ENCODE measurements around the gene HS3ST3A1.

HS3ST3A1 gene

GRCh38 chr17:13601776-13602551, at the start of gene HS3ST3A1:
Gene HS3ST3A1, minus strand, starts transcription at chr17:13601929. Its CDS starts 800 bp downstream, at chr17:13601129.
- DNase-seq (ENCODE audit: low spot score) = no peak

- DNase-seq (ENCODE audit: low spot score) = no peak
Measured at GRCh38 chr17:13650096-13650675, 48.5 kb upstream of the HS3ST3A1 start.

GRCh38 chr17:13647543-13648021, 45.9 kb upstream of the HS3ST3A1 start:
- no peak for DNase-seq (ENCODE audit: low spot score)

- DNase-seq (ENCODE audit: low spot score) = no peak
Measured at GRCh38 chr17:13646969-13647542, 45.3 kb upstream of the HS3ST3A1 start.

GRCh38 chr17:13646411-13646810, 44.7 kb upstream of the HS3ST3A1 start:
- no peak for DNase-seq (ENCODE audit: low spot score)

- no peak for DNase-seq (ENCODE audit: low spot score)
Measured at GRCh38 chr17:13643180-13643579, 41.5 kb upstream of the HS3ST3A1 start.

GRCh38 chr17:13642188-13642587, 40.5 kb upstream of the HS3ST3A1 start:
- no peak for DNase-seq (ENCODE audit: low spot score)

GRCh38 chr17:13640551-13640950, 38.8 kb upstream of the HS3ST3A1 start:
- no peak for DNase-seq (ENCODE audit: low spot score)

- no peak for DNase-seq (ENCODE audit: low spot score)
Measured at GRCh38 chr17:13638855-13639458, 37.2 kb upstream of the HS3ST3A1 start.

- DNase-seq (ENCODE audit: low spot score) = no peak
Measured at GRCh38 chr17:13636951-13637350, 35.2 kb upstream of the HS3ST3A1 start.

- no peak for DNase-seq (ENCODE audit: low spot score)
Measured at GRCh38 chr17:13635951-13636350, 34.2 kb upstream of the HS3ST3A1 start.

GRCh38 chr17:13634021-13634420, 32.3 kb upstream of the HS3ST3A1 start:
- DNase-seq (ENCODE audit: low spot score) = no peak

- no peak for DNase-seq (ENCODE audit: low spot score)
Measured at GRCh38 chr17:13631529-13631928, 29.8 kb upstream of the HS3ST3A1 start.

- DNase-seq (ENCODE audit: low spot score) = no peak
Measured at GRCh38 chr17:13626703-13627102, 25.0 kb upstream of the HS3ST3A1 start.

- peak; percentile 8 for DNase-seq (ENCODE audit: low spot score)
Measured at GRCh38 chr17:13619462-13619861, 17.7 kb upstream of the HS3ST3A1 start.

- DNase-seq (ENCODE audit: low spot score) = no peak
Measured at GRCh38 chr17:13616031-13616430, 14.3 kb upstream of the HS3ST3A1 start.

GRCh38 chr17:13609941-13610340, 8.2 kb upstream of the HS3ST3A1 start:
- DNase-seq (ENCODE audit: low spot score) = no peak

GRCh38 chr17:13601322-13601775, 380 bp downstream of the HS3ST3A1 start:
- no peak for DNase-seq (ENCODE audit: low spot score)

GRCh38 chr17:13600475-13601321, 1.0 kb downstream of the HS3ST3A1 start:
- no peak for DNase-seq (ENCODE audit: low spot score)

- no peak for DNase-seq (ENCODE audit: low spot score)
Measured at GRCh38 chr17:13599864-13600263, 1.9 kb downstream of the HS3ST3A1 start.

GRCh38 chr17:13599168-13599577, 2.6 kb downstream of the HS3ST3A1 start:
- DNase-seq (ENCODE audit: low spot score) = no peak

All from COLO829 (cell line).